Ascending aorta (tissue), 2 donors: ENCODE results near the gene DDX46. TPM values are rescaled to one million over a fixed set of nuclear protein-coding genes. Genes with fewer than 3 reads are reported as not detected.

Experiments
- DNase-seq, 2 donors: peaks; one replicate each; pipeline ENCODE4 v3.0.0-alpha.2; 2019; ENCODE audit warnings: low spot score in 2 of 2
- H3K27ac ChIP-seq, 2 donors: fragments of 200-600 bp; sonication (generic); one replicate each; pipeline ENCODE4 v1.5.1; 2016 to 2017; ENCODE audit warnings: mild to moderate bottlenecking in 1 of 2
- H3K27me3 ChIP-seq: fragments of 200-600 bp; sonication (generic); one replicate; pipeline ENCODE4 v1.5.1; 2017
- H3K36me3 ChIP-seq, 2 donors: fragments of 200-600 bp; sonication (generic); one replicate each; pipeline ENCODE4 v1.5.1; 2016
- H3K4me1 ChIP-seq, 2 donors: fragments of 200-600 bp; sonication (generic); one replicate each; pipeline ENCODE4 v1.5.1; 2016 to 2017; ENCODE audit warnings: mild to moderate bottlenecking in 1 of 2
- H3K4me3 ChIP-seq, 2 donors: fragments of 200-600 bp; sonication (generic); one replicate each; pipeline ENCODE4 v1.5.1; 2016 to 2017; ENCODE audit warnings: mild to moderate bottlenecking in 1 of 2
- H3K9me3 ChIP-seq, 2 donors: fragments of 200-600 bp; sonication (generic); one replicate each; pipeline ENCODE4 v1.5.1; 2016
- CTCF ChIP-seq, 3 experiments: fragments of 200-600 bp in 2 of 3; fragments of 450-650 bp in 1 of 3; sonication (generic) in 2 of 3; IDR thresholded peaks; one replicate each; pipeline ENCODE4 v1.5.1; 2016 to 2019; ENCODE audit warnings: antibody characterized with exemption in 3 of 3, mild to moderate bottlenecking in 1 of 3, moderate library complexity in 1 of 3
- intact Hi-C: fragments of 100-400 bp; cut with DNase I; formaldehyde crosslinking; loops from one replicate; pipeline ENCODE4 v1.15.1; 2023
- total RNA-seq: library from RNA; depleted of rRNA; stranded (reverse); fragments of >200 nt; gene quantifications from one replicate; pipeline ENCODE4 v1.1.0, GENCODE V29; 2016

Gene DDX46
- total RNA-seq, 1 donor from 2014 or later = 84.1 TPM

GRCh38 chr5:134879456-134879855, 120.9 kb downstream of the DDX46 start:
- H3K4me3 ChIP-seq = no peak overlapping the region
- no peaks in the 10 kb centered on the region for H3K27me3 ChIP-seq
- H3K27ac ChIP-seq = no peak overlapping the region
- intact Hi-C loops = loop anchor here (10.0 kb wide), 2 partner anchors 145 to 505 kb away; partner anchors contain the start of genes CAMLG and UBE2B
- peaks cover 0 to 9% of the 10 kb centered on the region in 2 donors for H3K4me1 ChIP-seq
- H3K9me3 ChIP-seq = no peaks in the 10 kb centered on the region
- TF ChIP-seq CTCF (IDR thresholded peaks at IDR 0.05) = no peak
- no peaks in the 10 kb centered on the region for H3K36me3 ChIP-seq
- no peak for DNase-seq

Other genes with a start within 250 kb of the DDX46 start
- 70.9 TPM for gene JADE2, start 233.1 kb upstream of the DDX46 start, total RNA-seq
- 11.6 TPM for gene SAR1B, start 126.0 kb upstream of the DDX46 start, total RNA-seq
- 21.2 TPM for gene SEC24A, start 110.0 kb upstream of the DDX46 start, total RNA-seq
- 12.6 TPM for gene CAMLG, start 20.2 kb upstream of the DDX46 start, total RNA-seq
- 36.5 TPM for gene C5orf24, start 87.2 kb downstream of the DDX46 start, total RNA-seq
- gene TXNDC15, start 115.6 kb downstream of the DDX46 start, total RNA-seq = 211 TPM
- 7.6 TPM for gene PCBD2, start 146.4 kb downstream of the DDX46 start, total RNA-seq
- gene CATSPER3, start 209.1 kb downstream of the DDX46 start, total RNA-seq = not detected